Calu3 (cell line): ENCODE measurements around the gene ASTN2. TPM values are rescaled to one million over a fixed set of nuclear protein-coding genes. Genes with fewer than 3 reads are reported as not detected.

Experiments used
- BruUV-seq: library from RNA; stranded (reverse); fragments of 400-500 nt; replicated peaks from 2 replicates; lab custom pipeline; 2021; lab: Mats Ljungman, UMichigan
- CTCF ChIA-PET: fragments of 300-600 bp; sonication (Branson Sonifier 250); formaldehyde crosslinking; loops from one replicate; lab custom pipeline; 2022; ENCODE audit warnings: antibody characterized with exemption; lab: Charles Lee
- DNase-seq: peaks from one replicate; pipeline ENCODE4 v3.0.0; 2022
- H3K27ac Mint-ChIP-seq: one replicate; pipeline ENCODE4 v1.8.0; 2022; ENCODE audit warnings: mixed read lengths; ENCODE audit not compliant: unreplicated experiment
- H3K27me3 Mint-ChIP-seq: one replicate; pipeline ENCODE4 v1.8.0; 2022; ENCODE audit warnings: mixed read lengths; ENCODE audit not compliant: unreplicated experiment
- H3K36me3 Mint-ChIP-seq: one replicate; pipeline ENCODE4 v1.8.0; 2022; ENCODE audit warnings: mild to moderate bottlenecking, moderate library complexity, mixed read lengths; ENCODE audit not compliant: insufficient read depth, unreplicated experiment
- H3K4me1 Mint-ChIP-seq: one replicate; pipeline ENCODE4 v1.8.0; 2022; ENCODE audit warnings: mild to moderate bottlenecking, low read depth, mixed read lengths; ENCODE audit not compliant: unreplicated experiment
- H3K4me3 Mint-ChIP-seq: one replicate; pipeline ENCODE4 v1.8.0; 2022; ENCODE audit warnings: mild to moderate bottlenecking, low read depth, moderate library complexity, mixed read lengths; ENCODE audit not compliant: unreplicated experiment
- H3K9me3 Mint-ChIP-seq: one replicate; pipeline ENCODE4 v1.8.0; 2022; ENCODE audit warnings: low read depth, mixed read lengths; ENCODE audit not compliant: unreplicated experiment
- CTCF ChIP-seq: fragments of 200-600 bp; IDR thresholded peaks from one replicate; pipeline ENCODE4 v1.8.0; 2022; ENCODE audit warnings: antibody characterized with exemption; ENCODE audit not compliant: unreplicated experiment
- intact Hi-C: fragments of 100-400 bp; cut with micrococcal nuclease; formaldehyde crosslinking; loops from one replicate; pipeline ENCODE4 v1.10.0; 2022; ENCODE audit not compliant: unreplicated experiment
- total RNA-seq: library from RNA; stranded (reverse); gene quantifications from 2 replicates; pipeline ENCODE4 v1.2.3, GENCODE V29; 2022

ASTN2 gene
- total RNA-seq, 1 experiment from 2014 or later, result 1.7 TPM

- Mint-ChIP-seq H3K27ac (no peak overlapping the region), H3K27me3 (no peaks in the 10 kb centered on the region), H3K9me3 (peaks cover 2% of the 10 kb centered on the region), H3K36me3 (no peaks in the 10 kb centered on the region), H3K4me1 (no peaks in the 10 kb centered on the region), H3K4me3 (no peak overlapping the region)
- BruUV-seq, result no TSS peak
- CTCF ChIA-PET, result no interaction called here
- TF ChIP-seq CTCF, result no peak
- no peak for DNase-seq
- intact Hi-C loops, result no loop called here
Observed at GRCh38 chr9:117239428-117239827, 175.4 kb downstream of the ASTN2 start.

DNA sequence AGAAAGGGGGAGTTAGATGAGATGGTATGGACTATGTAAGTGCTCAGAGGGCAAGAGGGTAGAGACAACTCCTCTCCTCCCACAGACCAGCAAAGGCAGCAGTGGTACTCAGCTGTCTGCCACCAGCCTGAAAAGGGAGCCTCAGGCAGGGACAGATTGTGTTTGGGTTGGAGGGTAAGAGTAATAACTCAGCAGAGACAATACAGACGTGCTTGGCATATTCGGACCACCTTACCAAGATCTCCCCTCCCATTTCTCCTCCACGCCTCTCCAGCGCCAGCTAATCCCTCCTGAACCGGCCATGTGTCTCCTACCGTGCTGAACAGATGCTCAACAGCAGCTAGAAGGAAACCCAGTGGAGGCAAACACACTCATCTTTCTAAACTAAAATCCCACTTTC lies 180.8 kb downstream of the ASTN2 start:
- no peaks in the 10 kb centered on the region for H3K4me1 Mint-ChIP-seq
- H3K27me3 Mint-ChIP-seq, result no peaks in the 10 kb centered on the region
- intact Hi-C loops, result no loop called here
- no peaks in the 10 kb centered on the region for H3K36me3 Mint-ChIP-seq
- no peak overlapping the region for H3K4me3 Mint-ChIP-seq
- H3K9me3 Mint-ChIP-seq, result no peaks in the 10 kb centered on the region
- CTCF ChIA-PET, result no interaction called here
- H3K27ac Mint-ChIP-seq, result no peak overlapping the region
- BruUV-seq, result no TSS peak
- DNase-seq, result no peak
- no peak for TF ChIP-seq CTCF

DNA sequence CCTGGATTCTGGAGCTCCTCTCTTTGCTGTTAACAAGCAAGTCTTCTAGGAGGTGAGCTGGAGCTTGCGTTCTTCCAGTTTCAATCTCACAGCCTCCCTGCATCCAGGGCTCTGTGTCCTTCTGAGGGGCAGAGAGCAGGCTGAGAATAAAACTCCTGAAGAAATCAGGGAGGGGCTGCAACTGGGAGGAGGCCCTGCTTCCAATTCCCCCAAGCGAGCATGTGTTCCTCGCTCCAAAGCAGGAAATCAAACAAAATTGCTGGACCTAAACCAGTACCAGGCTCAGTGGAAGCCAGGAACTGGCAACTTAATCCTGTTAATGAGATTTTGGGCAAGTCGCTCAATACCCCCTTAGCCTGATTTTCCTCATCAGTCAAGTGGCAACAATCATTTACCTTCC lies 181.8 kb downstream of the ASTN2 start:
- intact Hi-C loops, result no loop called here
- Mint-ChIP-seq H3K27me3 (no peaks in the 10 kb centered on the region), H3K27ac (no peak overlapping the region), H3K4me3 (no peak overlapping the region), H3K9me3 (no peaks in the 10 kb centered on the region), H3K36me3 (no peaks in the 10 kb centered on the region), H3K4me1 (no peaks in the 10 kb centered on the region)
- no TSS peak for BruUV-seq
- TF ChIP-seq CTCF, result no peak
- CTCF ChIA-PET, result no interaction called here
- no peak for DNase-seq

- intact Hi-C loops, result no loop called here
- no peak overlapping the region for H3K4me3 Mint-ChIP-seq
- no peaks in the 10 kb centered on the region for H3K4me1 Mint-ChIP-seq
- H3K27me3 Mint-ChIP-seq, result no peaks in the 10 kb centered on the region
- CTCF ChIA-PET, result no interaction called here
- no peaks in the 10 kb centered on the region for H3K36me3 Mint-ChIP-seq
- no TSS peak for BruUV-seq
- no peak overlapping the region for H3K27ac Mint-ChIP-seq
- DNase-seq, result no peak
- no peaks in the 10 kb centered on the region for H3K9me3 Mint-ChIP-seq
- no peak for TF ChIP-seq CTCF
Observed at GRCh38 chr9:117232281-117232680, 182.6 kb downstream of the ASTN2 start.

- DNase-seq, result no peak
- Mint-ChIP-seq H3K27ac (no peak overlapping the region), H3K36me3 (no peaks in the 10 kb centered on the region), H3K4me1 (no peaks in the 10 kb centered on the region), H3K9me3 (no peaks in the 10 kb centered on the region), H3K27me3 (no peaks in the 10 kb centered on the region), H3K4me3 (no peak overlapping the region)
- intact Hi-C loops, result no loop called here
- CTCF ChIA-PET, result no interaction called here
- no peak for TF ChIP-seq CTCF
- no TSS peak for BruUV-seq
Observed at GRCh38 chr9:117231012-117231411, 183.8 kb downstream of the ASTN2 start.
